GM18861 (cell line): ENCODE results near the gene CLIC1.

Source experiments
- ATAC-seq: cut with Tn5 transposase; IDR thresholded peaks from one replicate; pipeline ENCODE4 v1.9.1; 2021; ENCODE audit not compliant: unreplicated experiment

The CLIC1 gene

DNA sequence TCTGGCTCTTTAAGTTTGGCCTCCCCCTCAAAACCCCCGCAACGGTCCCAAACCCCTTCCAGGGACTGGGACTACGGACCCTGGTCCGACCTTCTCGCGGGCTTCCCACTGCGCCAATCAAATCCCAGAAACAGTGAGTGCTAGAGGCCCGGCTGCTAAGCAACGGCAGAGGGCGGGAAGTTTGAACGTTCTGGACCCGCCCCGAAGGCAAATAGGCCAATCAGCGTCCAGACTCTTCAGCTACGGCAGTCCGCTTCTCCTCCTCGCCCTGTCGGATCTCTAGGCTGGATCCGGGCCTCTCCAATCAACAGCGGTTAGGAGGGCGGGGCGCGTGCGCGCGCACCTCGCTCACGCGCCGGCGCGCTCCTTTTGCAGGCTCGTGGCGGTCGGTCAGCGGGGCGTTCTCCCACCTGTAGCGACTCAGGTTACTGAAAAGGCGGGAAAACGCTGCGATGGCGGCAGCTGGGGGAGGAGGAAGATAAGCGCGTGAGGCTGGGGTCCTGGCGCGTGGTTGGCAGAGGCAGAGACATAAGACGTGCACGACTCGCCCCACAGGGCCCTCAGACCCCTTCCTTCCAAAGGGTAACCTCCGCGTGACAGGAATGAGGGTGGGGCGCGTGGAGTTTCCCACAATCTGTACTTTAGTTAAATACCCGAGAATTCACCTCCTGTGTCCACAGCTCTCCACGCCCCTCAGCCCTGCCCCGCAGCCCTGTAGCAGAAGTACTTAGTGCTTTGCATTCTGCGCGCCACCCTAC, 3.5 kb upstream of the CLIC1 start, which contains the start of gene MSH5:
Gene MSH5, plus strand, starts transcription at position 367 of the 758 bp plus-strand sequence. CDS start 462 bp downstream, outside the sequence.
- peak; percentile 55 for ATAC-seq

DNA sequence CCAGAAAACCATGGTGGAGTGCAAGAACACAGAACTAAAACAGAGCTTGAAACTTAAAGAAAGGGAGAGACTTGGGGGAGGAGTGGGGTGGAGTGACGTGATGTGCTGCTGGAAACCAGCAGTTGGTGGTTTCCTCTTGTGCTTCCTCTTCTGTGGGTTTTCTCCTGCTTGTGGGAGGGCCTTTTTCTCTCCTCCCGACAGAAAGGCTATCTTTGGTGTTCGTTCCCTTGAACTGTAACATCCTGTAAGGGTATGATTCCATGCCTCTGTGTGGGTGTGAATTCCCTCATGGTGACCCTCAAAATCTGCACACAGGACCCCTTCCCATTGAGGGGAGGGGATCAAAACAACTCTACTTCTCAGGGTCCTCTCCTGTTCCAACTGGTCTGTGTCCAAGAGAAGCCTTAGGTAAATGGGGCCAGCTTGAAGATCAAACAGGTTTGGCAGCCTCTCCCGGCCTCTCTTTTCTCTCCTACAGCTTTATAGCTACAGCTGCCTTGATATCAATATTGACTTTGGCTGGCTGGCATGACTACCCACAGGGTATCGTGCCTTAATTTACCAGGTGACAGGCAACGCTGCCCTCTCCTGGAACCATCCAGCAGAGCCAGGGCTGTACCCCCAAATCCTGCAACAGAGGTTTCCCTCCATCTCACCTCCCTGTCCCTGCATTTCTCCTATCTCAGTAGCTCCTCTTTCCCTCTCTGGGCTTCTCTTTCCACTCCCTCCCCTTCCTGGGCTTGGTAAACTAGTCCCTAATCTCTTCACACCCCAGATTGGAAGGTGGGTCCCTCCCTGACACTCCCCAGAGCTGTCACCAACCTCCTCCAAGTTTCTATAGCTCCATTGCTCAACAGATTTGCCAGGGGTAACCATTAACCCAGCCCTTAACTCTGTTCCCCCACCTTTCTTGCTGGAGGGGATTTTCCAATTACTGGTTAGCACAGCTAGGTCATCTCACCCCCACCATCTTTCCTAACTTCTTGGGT, 2.0 kb upstream of the CLIC1 start:
- ATAC-seq: no peak

DNA sequence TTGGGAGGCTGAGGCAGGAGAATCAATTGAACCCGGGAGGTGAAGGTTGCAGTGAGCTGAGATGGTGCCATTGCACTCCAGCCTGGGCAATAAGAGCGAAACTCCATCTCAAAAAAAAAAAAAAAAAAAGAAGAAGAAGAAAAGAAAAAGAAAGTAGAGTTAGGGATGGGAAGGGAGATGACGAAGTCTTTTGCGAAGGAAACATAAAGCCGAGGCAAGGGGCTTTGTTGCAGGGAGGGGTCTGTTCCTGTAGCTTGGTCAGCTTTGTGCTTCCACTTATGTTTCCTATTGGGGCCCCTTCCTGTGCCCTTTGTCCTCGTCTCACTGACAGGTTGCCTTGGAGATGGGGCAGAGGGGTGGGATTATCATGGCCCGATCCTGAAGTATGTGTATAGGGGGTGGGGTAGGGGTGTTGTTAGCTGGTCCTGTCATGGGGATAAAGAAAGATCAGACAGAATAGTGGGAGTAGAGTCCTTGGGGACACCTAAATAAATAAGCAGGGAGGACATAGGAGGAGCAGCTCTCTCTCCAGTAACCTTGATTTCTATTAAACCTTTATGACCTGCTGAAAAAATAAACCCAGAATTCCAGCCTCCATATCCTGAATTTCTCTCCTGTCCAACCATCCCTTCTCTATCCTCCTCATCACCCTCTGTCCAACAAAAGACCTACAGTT, 1.1 kb upstream of the CLIC1 start:
- no peak for ATAC-seq

DNA sequence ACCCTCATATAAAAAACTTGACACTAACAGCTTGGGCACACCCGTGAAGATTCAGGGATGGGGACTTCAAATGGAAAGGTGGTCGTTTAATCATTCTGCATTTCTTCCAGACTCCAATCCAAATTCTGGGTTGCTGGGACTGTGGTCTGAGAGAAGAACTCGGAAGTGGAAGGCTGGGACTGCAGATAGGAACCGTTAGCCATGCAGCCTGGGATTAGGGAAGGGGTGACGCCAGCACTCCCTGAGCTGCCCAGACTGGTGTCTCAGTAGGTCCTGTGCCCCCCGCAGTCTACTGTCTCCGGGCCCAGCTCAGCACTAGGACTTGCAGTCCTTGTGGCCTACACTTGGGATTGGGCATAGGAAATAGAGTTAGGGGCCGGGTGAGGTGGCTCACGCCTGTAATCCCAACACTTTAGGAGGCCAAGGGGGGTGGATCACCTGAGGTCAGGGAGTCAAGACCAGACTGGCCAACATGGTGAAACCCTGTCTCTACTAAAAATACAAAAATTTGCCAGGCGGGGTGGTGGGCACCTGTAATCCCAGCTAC, 511 bp upstream of the CLIC1 start:
- no peak for ATAC-seq

DNA sequence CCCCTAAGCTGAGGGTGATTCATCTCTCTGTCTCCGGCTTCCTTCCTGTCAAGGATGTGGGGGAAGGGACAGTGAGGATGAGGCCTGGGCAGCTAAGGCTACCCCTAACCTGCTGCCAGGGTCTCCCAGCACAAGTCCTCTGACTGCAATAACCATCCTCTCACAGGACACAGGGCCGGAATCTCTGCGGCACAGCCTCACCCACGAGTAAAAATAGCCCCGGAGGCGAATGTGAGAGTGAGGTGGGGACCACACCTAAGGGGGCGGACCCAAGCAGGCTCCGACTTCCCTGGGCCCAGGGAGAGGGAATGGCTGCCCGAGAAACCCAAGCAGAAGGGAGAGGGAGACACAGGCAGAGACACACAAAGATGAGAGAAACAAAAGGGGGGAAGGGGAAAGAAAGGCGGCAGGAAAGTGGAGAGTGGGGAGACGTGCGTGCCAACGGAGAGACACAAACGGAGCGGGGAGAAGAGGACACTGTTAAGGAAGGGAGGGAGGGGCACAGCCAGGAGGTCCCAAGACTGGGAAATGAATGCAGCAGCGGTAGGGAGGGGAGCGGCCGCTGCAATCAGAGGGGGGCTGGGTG, 1.4 kb downstream of the CLIC1 start:
- no peak for ATAC-seq

DNA sequence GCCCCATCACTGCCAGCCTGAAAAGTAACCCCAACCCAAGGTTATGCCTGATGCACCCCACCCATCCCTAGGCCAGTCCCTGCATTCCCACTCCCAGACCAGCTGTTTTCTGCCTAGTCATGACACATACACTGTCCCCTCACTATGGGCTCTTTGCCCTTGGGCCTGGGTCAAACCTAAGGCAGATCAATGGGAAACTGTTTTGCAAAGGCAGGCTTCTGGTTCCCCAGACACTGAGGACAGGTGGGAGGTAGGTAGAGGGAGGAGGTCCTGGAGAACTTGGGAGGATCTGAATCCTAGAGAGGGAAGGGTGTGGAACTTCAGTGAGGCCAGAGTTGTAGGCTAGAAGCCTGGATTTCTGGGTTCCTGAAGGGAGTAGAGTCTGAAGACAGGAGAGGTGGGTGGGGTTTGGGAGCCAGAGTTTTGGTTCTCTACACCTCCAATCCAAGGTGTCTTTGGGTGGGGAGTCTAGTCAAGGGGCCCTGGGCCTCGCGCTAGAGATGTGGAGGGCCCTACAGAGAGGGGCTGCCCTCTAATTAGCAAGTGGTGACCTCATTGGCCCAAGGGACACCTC, 2.0 kb downstream of the CLIC1 start:
- no peak for ATAC-seq

DNA sequence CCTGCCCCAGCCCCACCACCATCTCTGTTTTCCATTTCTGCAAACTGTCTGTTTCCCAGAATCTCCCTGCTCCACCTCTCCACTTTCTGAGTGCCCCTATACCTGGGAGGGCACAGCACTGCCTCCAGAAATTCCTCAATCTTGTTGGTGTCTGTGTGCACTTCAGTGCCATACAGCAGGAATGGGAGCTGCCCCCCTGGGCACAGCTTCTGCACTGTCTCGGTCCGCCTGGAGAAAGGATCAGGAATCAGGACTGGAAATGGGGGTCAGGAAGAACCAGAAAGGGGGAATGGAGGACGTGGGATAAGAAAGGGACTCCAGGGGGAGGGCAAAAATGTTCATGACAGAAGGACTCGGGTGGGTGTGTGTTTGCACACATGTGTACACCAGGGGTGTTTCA, 2.6 kb downstream of the CLIC1 start:
- no peak for ATAC-seq

DNA sequence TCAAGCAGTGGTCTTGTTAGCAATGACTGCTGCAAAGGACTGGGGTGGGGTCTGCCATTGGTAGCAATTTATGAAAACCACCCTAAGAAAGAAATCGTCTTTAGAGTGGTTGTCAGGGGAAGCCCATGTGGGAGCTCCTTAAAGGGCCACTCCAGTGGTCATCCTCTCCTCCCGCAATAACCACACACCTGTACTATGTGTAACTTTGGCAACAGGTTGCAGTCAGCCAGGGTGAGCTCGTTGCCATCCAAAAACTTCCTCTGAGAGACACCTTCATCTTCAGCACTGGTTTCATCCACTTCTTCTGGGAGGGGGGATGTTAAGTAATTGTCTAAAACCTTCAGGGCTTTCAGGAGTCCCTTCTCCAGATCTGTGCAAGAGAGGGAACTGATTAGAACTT, 4.3 kb downstream of the CLIC1 start:
- ATAC-seq: no peak

DNA sequence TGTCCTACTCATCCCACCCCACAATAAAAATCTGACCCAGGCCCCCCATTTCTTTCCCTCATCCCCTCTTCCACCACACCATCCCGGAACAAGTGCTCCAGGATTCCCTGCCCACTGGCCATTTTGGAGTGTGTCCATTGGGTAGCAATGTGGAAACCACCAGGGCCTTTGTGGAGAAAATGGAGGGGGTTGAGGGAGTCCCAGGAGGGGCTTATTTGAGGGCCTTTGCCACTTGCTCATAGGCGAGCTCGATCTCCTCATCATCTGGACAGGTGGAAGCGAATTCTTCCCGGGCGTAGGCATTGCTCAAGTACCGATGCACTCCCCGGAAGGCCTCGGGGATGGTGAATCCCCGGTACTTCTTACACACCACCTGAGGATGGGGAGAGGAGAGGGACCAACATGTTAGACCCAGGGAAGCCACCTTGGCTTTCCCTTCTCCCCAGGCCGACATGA, 5.7 kb downstream of the CLIC1 start:
- no peak for ATAC-seq

DNA sequence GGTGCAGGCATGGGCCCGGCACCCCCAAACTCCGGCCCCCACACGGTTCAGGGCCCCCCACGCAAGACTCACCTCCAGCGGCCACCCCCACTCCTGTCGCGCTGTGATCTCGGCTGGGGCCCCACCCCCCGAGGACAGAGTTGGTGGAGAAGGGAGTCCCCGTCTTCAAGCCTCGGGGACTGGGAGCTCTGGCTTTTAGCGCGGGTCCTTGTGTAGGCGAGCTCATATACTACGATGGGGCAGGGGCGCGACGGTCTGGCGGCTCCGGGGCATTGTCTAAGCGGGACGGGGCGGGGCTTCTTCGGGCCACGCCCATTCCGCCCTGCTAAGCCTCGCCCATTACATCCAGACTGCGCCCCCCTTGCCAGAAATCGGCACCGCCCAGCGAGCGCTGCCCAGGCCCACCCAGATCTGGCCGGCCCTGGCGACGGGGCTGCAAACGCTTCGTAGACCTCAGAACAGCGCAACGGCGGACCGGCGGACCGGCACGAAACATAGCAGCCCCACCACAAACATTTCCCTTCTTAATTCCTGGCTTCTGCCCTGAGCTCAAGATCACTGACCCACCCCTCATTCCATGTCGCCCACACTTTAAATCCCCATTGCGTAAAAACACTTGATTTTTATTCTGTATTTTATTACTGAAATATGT, 6.2 kb downstream of the CLIC1 start:
- ATAC-seq: no peak

DNA sequence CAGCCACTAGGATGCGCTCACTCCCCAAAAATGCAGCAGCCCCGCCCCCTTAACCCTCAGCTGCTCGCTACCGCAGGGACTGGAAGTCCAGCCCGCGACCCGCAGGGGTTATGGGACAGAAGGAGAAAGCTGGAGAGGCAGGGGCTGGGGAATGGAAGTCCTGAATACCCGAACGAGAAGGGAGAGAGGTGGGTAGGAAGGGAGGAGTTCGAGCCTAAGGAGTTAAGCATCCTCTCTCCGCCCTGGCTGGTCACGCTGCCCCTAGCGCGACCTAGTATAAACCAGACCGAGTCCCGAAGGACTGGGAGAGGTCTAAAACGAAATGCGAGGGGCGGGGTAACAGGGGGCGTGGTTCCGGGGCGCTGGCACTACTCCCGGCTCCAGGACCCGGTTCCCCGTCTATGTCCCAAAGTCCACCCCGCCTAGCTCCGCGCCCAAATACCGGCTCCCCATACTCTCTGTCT, 6.8 kb downstream of the CLIC1 start:
- ATAC-seq: no peak

DNA sequence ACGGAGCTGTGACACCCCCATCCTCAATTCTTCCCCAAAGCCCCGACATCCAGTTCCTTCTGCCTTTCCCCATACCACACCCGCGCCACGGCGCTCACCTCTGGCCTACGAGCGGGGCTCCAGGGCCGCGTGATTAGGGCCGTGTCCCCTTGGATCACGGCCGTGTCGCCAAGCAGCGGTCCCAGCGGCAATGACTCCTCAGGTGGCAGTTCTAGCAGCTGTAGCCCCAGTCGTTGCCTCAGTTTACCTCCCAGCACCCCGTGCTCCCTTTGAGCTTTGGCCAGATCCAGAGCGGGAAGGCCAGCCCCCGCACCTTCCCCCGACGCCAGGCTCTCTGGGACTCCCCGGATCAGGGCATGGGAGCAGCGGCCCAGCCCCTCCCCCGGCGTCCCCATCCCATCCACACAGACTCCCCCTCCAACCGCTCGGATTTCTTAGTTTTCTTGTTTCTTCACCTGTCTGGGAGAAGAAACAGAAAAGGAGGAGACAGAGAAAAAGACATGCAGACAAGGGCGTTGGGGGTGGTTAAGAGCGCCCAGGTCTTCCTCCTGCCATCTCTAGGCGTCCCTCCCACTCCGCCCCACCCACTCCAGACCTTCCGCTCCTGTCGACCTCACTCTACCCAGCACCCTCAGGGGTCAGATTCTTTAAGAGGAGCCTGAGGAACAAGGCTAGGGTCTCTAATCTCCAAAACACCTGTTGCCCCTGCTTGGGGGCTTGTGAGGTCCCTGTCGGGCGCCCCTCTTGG, 7.4 kb downstream of the CLIC1 start, which contains the start of gene DDAH2:
Gene DDAH2, minus strand, starts transcription at position 533 of the 748 bp plus-strand sequence. Its CDS starts 138 bp downstream, at position 395.
- ATAC-seq: no peak

DNA sequence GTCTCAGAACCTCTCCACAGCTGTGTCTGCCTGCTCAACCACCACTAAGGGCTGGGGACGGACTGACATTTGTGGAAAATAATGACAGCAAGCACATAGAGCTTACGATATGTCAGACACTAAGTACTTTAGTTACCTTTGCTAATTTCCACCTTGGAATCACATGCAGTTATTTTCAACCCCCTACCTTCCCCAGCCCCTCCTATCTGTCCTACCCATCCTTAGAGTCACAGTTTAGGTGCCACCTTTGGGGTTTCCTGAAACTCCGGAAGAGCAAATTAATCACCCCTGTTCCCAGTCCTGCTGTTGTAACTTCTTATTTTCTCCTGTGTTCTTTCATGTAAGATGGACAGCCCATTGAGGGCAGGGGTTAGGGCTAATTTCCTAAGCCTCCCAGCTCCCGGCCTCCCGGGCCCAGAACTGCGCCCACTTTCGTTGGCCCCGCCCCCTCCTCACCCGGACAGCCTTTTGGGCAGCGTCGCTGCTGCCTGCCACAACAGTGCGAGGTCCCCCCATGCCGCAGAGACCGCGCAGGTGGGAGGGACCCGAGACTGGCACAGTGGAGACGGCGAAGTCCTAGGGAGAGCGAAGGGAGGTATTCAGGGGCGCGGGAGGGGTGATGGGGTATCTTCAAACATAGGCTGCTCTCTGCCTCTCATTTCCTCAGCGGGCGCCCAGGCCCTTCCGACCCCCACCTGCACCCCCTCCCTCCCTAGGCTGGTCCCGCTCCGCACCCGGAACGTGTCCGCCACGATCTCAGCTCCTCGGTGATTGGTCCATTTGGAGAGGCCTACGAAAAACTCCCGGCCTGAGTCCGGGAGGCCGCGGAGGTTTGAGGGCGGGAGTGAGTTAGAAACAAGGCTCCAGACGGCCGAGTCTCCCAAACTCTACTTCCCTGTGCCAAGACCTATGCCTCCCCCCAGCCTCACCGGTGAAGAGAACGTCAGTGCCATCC, 8.3 kb downstream of the CLIC1 start:
- ATAC-seq: no peak

DNA sequence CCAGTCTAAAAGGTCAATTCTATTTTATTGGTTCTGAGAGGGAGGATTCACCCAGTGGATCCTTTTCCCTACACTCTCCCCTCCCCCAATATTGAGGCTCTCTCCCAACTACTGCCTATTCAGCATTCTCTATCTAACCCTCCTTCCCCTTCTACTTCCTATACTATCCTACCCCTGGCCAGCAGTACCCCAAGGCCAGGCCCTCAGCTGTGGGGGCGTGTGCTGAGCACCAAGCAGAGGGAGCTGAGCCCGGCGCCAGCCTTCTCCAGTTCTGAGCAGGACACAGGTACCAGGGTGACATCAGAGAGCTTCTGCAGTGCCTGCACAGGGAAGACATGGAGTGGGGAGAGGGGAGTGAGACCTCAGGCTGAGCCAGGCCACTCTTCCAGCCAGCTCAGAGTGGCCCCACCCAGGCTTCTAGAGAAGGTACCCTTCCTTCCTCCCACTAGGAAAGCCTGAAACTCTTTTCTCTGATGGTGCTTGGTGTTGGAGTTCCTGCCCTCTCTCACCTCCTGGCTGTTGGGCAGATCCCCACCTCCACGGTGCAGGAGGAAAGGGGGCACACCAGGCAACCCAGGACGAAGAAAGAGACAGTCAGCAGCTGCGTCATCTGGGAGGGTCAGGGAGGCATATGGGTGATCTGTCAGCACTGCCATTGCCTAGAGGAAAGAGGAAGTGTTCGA, 9.2 kb downstream of the CLIC1 start:
- ATAC-seq: no peak

DNA sequence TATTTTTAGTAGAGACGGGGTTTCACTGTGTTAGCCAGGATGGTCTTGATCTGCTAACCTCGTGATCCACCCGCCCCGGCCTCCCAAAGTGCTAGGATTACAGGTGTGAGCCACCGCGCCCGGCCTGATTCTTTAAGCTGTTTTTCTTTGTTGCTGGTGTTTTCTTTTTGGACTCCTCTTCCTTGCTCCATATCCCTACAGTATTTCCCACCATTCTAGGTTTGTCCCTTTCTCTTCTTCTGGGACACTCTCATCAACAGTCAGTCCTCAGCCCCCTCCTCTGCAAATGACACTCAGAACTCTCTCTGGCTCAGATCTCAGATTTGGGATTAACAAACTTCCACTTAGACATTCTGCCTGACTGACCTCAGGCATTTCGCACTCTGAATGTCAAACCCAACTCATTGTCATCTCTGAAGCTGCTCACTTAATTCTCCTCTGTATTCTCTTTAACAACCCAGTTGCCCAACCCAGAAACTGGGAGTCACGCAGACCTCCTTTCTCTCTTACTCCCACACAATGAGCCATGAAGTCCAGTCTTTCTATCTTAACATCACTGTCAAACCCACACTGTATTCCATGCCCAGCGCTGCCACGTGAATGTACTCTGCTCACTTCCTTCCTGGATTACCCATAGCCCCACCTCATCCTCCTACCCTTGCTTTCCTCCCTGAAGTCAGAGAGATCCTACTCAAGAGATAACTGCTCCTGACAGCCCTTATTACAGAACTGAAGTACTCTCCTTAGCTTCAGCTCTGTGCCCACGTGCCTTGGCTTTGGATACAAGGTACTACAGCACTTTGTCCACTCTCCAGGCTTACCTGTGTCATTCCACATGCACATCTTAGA, 10.6 kb downstream of the CLIC1 start:
- no peak for ATAC-seq
